CD4-positive, CD25-positive, alpha-beta regulatory T cell (primary cell): ENCODE data around the gene RGS1. TPM values are rescaled to one million over a fixed set of nuclear protein-coding genes. Genes with fewer than 3 reads are reported as not detected.

ENCODE experiments used
- ATAC-seq, 2 donors: fragments of 150-1000 bp; cut with Tn5 transposase; one replicate each; pipeline ENCODE4 v1.10.0; 2021; ENCODE audit warnings: low read depth in 2 of 2, moderate number of reproducible peaks in 2 of 2, moderate library complexity in 1 of 2
- DNase-seq, 3 donors: peaks; one replicate each; pipeline versions ENCODE4 v3.0.0 to v3.0.0-alpha.2; 2012 to 2022; ENCODE audit warnings: mixed read lengths in 1 of 3
- H3K27ac ChIP-seq: one replicate; pipeline ENCODE4 v1.7.0; 2013; ENCODE audit warnings: mild to moderate bottlenecking, low read length; ENCODE audit not compliant: insufficient read depth, poor library complexity, severe bottlenecking
- H3K27me3 ChIP-seq: one replicate; pipeline ENCODE4 v1.7.0; 2013; ENCODE audit warnings: low read length; ENCODE audit not compliant: control insufficient read depth, insufficient read depth
- H3K36me3 ChIP-seq: one replicate; pipeline ENCODE4 v1.7.0; 2013; ENCODE audit warnings: mild to moderate bottlenecking, low read length, moderate library complexity; ENCODE audit not compliant: control insufficient read depth, insufficient read depth
- H3K4me1 ChIP-seq: 2 replicates; pipeline ENCODE4 v1.7.0; 2013; ENCODE audit warnings: mild to moderate bottlenecking, low read length; ENCODE audit not compliant: insufficient read depth, control insufficient read depth, poor library complexity, severe bottlenecking
- H3K4me3 ChIP-seq: one replicate; pipeline ENCODE4 v1.7.0; 2013; ENCODE audit warnings: low read depth, mild to moderate bottlenecking, low read length, moderate library complexity
- H3K9me3 ChIP-seq, 2 experiments: 1 replicate in 1 of 2; 2 replicates in 1 of 2; pipeline ENCODE4 v1.7.0; 2013; ENCODE audit warnings: low read length in 2 of 2, mild to moderate bottlenecking in 1 of 2, moderate library complexity in 1 of 2; ENCODE audit not compliant: control insufficient read depth in 2 of 2
- H3K27ac Mint-ChIP-seq, 3 donors: one replicate each; pipeline ENCODE4 v1.8.0; 2020 to 2022; ENCODE audit warnings: mild to moderate bottlenecking in 3 of 3, mixed read lengths in 3 of 3, moderate library complexity in 2 of 3
- H3K27me3 Mint-ChIP-seq: one replicate; pipeline ENCODE4 v1.8.0; 2022; ENCODE audit warnings: mild to moderate bottlenecking, mixed read lengths
- H3K36me3 Mint-ChIP-seq: one replicate; pipeline ENCODE4 v1.8.0; 2020; ENCODE audit warnings: mixed read lengths
- H3K4me1 Mint-ChIP-seq, 4 donors: one replicate each; pipeline ENCODE4 v1.8.0; 2020 to 2022; ENCODE audit warnings: mixed read lengths in 4 of 4, mild to moderate bottlenecking in 1 of 4
- H3K4me3 Mint-ChIP-seq, 4 donors: one replicate each; pipeline ENCODE4 v1.8.0; 2020 to 2022; ENCODE audit warnings: mild to moderate bottlenecking in 4 of 4, mixed read lengths in 4 of 4, moderate library complexity in 3 of 4
- H3K9me3 Mint-ChIP-seq, 7 donors: one replicate each; pipeline ENCODE4 v1.8.0; 2020 to 2022; ENCODE audit warnings: mixed read lengths in 7 of 7, mild to moderate bottlenecking in 3 of 7, moderate library complexity in 2 of 7
- polyA plus RNA-seq, 4 donors: library from polyadenylated mRNA; unstranded; fragments of 300-500 nt; fragmentation: Illumina TruSeq; gene quantifications; one replicate each; pipeline ENCODE4 v1.2.3, GENCODE V29; 2021
- total RNA-seq: library from RNA; stranded (reverse); gene quantifications from one replicate; pipeline ENCODE4 v1.2.3, GENCODE V29; 2022

Gene RGS1
- total and polyA plus RNA-seq, 5 donors from 2014 or later, result 118 to 2,600 (median 186) TPM

- no peaks in the 10 kb centered on the region for H3K4me1 ChIP-seq
- H3K4me1 Mint-ChIP-seq, result no peaks in the 10 kb centered on the region
- no peak for DNase-seq
- H3K9me3 ChIP-seq, result no peaks in the 10 kb centered on the region
- no peaks in the 10 kb centered on the region for H3K9me3 Mint-ChIP-seq
- no peak overlapping the region for H3K27ac Mint-ChIP-seq
- no peaks in the 10 kb centered on the region for H3K36me3 Mint-ChIP-seq
- no peak for ATAC-seq
- H3K36me3 ChIP-seq, result no peaks in the 10 kb centered on the region
- H3K27me3 ChIP-seq, result no peaks in the 10 kb centered on the region
- no peak overlapping the region for H3K4me3 ChIP-seq
- no peak overlapping the region for H3K27ac ChIP-seq
- H3K27me3 Mint-ChIP-seq, result no peaks in the 10 kb centered on the region
- no peak overlapping the region for H3K4me3 Mint-ChIP-seq
Measured at GRCh38 chr1:192615055-192615454, 39.5 kb downstream of the RGS1 start.

- Mint-ChIP-seq H3K9me3 (peaks cover 0 to 4% (median 0%) of the 10 kb centered on the region in 7 donors), H3K27ac (no peak overlapping the region), H3K4me1 (no peaks in the 10 kb centered on the region), H3K27me3 (peaks cover 6% of the 10 kb centered on the region), H3K4me3 (no peak overlapping the region), H3K36me3 (no peaks in the 10 kb centered on the region)
- Histone ChIP-seq H3K4me1 (no peaks in the 10 kb centered on the region), H3K36me3 (no peaks in the 10 kb centered on the region), H3K27me3 (no peaks in the 10 kb centered on the region), H3K27ac (no peak overlapping the region), H3K4me3 (no peak overlapping the region), H3K9me3 (no peaks in the 10 kb centered on the region)
- ATAC-seq (no peak), DNase-seq (no peak)
Measured at GRCh38 chr1:192620071-192620635, 44.6 kb downstream of the RGS1 start.

- Mint-ChIP-seq H3K4me3 (no peak overlapping the region), H3K27me3 (peaks cover 6% of the 10 kb centered on the region), H3K36me3 (no peaks in the 10 kb centered on the region), H3K9me3 (peaks cover 0 to 4% (median 0%) of the 10 kb centered on the region in 7 donors), H3K27ac (no peak overlapping the region), H3K4me1 (no peaks in the 10 kb centered on the region)
- ATAC-seq (no peak), DNase-seq (no peak)
- Histone ChIP-seq H3K27ac (no peak overlapping the region), H3K9me3 (no peaks in the 10 kb centered on the region), H3K4me1 (no peaks in the 10 kb centered on the region), H3K27me3 (no peaks in the 10 kb centered on the region), H3K36me3 (no peaks in the 10 kb centered on the region), H3K4me3 (no peak overlapping the region)
Measured at GRCh38 chr1:192626366-192627179, 51.0 kb downstream of the RGS1 start.

- Histone ChIP-seq H3K4me3 (no peak overlapping the region), H3K27ac (no peak overlapping the region), H3K4me1 (no peaks in the 10 kb centered on the region), H3K36me3 (no peaks in the 10 kb centered on the region), H3K9me3 (no peaks in the 10 kb centered on the region), H3K27me3 (no peaks in the 10 kb centered on the region)
- Mint-ChIP-seq H3K4me3 (no peak overlapping the region), H3K9me3 (peaks cover 0 to 2% (median 0%) of the 10 kb centered on the region in 7 donors), H3K27ac (no peak overlapping the region), H3K36me3 (no peaks in the 10 kb centered on the region), H3K27me3 (peaks cover 9% of the 10 kb centered on the region), H3K4me1 (no peaks in the 10 kb centered on the region)
- no peak for DNase-seq
- ATAC-seq, result no peak
Measured at GRCh38 chr1:192627901-192628300, 52.3 kb downstream of the RGS1 start.

GRCh38 chr1:192628396-192629057 is 53.0 kb downstream of the RGS1 start:
- H3K36me3 Mint-ChIP-seq, result no peaks in the 10 kb centered on the region
- Histone ChIP-seq H3K4me1 (no peaks in the 10 kb centered on the region), H3K27me3 (no peaks in the 10 kb centered on the region), H3K4me3 (no peak overlapping the region), H3K27ac (no peak overlapping the region), H3K36me3 (no peaks in the 10 kb centered on the region), H3K9me3 (no peaks in the 10 kb centered on the region)
- H3K4me3 Mint-ChIP-seq, result no peak overlapping the region
- peaks cover 0 to 2% (median 0%) of the 10 kb centered on the region in 7 donors for H3K9me3 Mint-ChIP-seq
- DNase-seq (no peak), ATAC-seq (no peak)
- no peak overlapping the region for H3K27ac Mint-ChIP-seq
- H3K27me3 Mint-ChIP-seq, result peaks cover 9% of the 10 kb centered on the region
- no peaks in the 10 kb centered on the region for H3K4me1 Mint-ChIP-seq

GRCh38 chr1:192629612-192630011 is 54.0 kb downstream of the RGS1 start:
- H3K9me3 ChIP-seq, result no peaks in the 10 kb centered on the region
- no peaks in the 10 kb centered on the region for H3K36me3 Mint-ChIP-seq
- peaks cover 0 to 2% (median 0%) of the 10 kb centered on the region in 7 donors for H3K9me3 Mint-ChIP-seq
- H3K27ac ChIP-seq, result no peak overlapping the region
- DNase-seq (no peak), ATAC-seq (no peak)
- H3K36me3 ChIP-seq, result no peaks in the 10 kb centered on the region
- peaks cover 4% of the 10 kb centered on the region for H3K27me3 Mint-ChIP-seq
- no peaks in the 10 kb centered on the region for H3K27me3 ChIP-seq
- no peak overlapping the region for H3K27ac Mint-ChIP-seq
- H3K4me3 Mint-ChIP-seq, result no peak overlapping the region
- no peak overlapping the region for H3K4me3 ChIP-seq
- H3K4me1 ChIP-seq, result no peaks in the 10 kb centered on the region
- no peaks in the 10 kb centered on the region for H3K4me1 Mint-ChIP-seq
